ENCODE data around the gene CMTM2. TPM values are rescaled to one million over a fixed set of nuclear protein-coding genes. Genes with fewer than 3 reads are reported as not detected.

CMTM2 gene
- total RNA-seq, 5 donors from 2014 or later (not counting 1 experiment from before 2014, with no cell fraction given), result 0.26 to 0.62 TPM; not detected in 3

GRCh38 chr16:66599726-66600125 is 20.5 kb downstream of the CMTM2 start:
- H3K9me3 Mint-ChIP-seq, result peaks cover 0 to 4% (median 0%) of the 10 kb centered on the region in 3 donors
- H3K4me1 Mint-ChIP-seq, result peaks cover 37 to 53% (median 45%) of the 10 kb centered on the region in 3 donors
- peak in 4 of 35 experiments; percentile 16 to 39 (median 31) for DNase-seq

GRCh38 chr16:66600477-66600876 is 21.2 kb downstream of the CMTM2 start:
- DNase-seq, result no peak
- CTCF ChIA-PET, result interaction anchor here in 1 of 2 donors (0.6 kb wide), 1 partner anchor 8 kb away, joined by 4 read pairs; no protein-coding TSS in a partner anchor
- Mint-ChIP-seq H3K4me3 (no peak overlapping the region), H3K27ac (peak overlapping the region; percentile 61 to 69), H3K27me3 (no peaks in the 10 kb centered on the region), H3K4me1 (peaks cover 37 to 53% (median 45%) of the 10 kb centered on the region in 3 donors), H3K9me3 (peaks cover 0 to 4% (median 0%) of the 10 kb centered on the region in 3 donors), H3K36me3 (no peaks in the 10 kb centered on the region)
- no peaks in the 10 kb centered on the region for H3K9me3 ChIP-seq
- WGBS (ENCODE audit: insufficient coverage), result 93% methylated on average over 1 of the region's 1 CpG
- peaks cover 0 to 23% of the 10 kb centered on the region in 2 experiments for H3K4me1 ChIP-seq (ENCODE audit: control insufficient read depth in 1 of 2, extremely low read depth in 1 of 2, insufficient read depth in 2 of 2, low read length in 2 of 2)
- H3K27me3 ChIP-seq (replicated peaks in 1 of 2; ENCODE audit: control insufficient read depth in 2 of 2, extremely low read depth in 1 of 2, insufficient read depth in 2 of 2, low read length in 1 of 2), result no peaks in the 10 kb centered on the region
- POLR2A ChIA-PET, result interaction anchor here (0.5 to 0.6 kb wide), 2 partner anchors 69 to 1683 kb away, joined by 3 to 9 read pairs; no protein-coding TSS in a partner anchor
- ATAC-seq (replicated peaks in 1 of 4), result no peak
- no peaks in the 10 kb centered on the region for H3K36me3 ChIP-seq (ENCODE audit: control insufficient read depth in 2 of 2, extremely low read depth in 1 of 2, insufficient read depth in 1 of 2, low read length in 1 of 2)
- no peak overlapping the region for H3K4me3 ChIP-seq (ENCODE audit: control insufficient read depth in 1 of 2, extremely low read depth in 1 of 2, low read length in 1 of 2)
- H3K27ac ChIP-seq (ENCODE audit: low read length), result no peak overlapping the region

More at GRCh38 chr16:66599726-66600125, 20.5 kb downstream of the CMTM2 start:
- 83% methylated on average over 2 of the region's 4 CpGs for WGBS (ENCODE audit: insufficient coverage)
- Histone ChIP-seq H3K27me3 (replicated peaks in 1 of 2; ENCODE audit: control insufficient read depth in 2 of 2, extremely low read depth in 1 of 2, insufficient read depth in 2 of 2, low read length in 1 of 2) (no peaks in the 10 kb centered on the region), H3K9me3 (no peaks in the 10 kb centered on the region), H3K4me3 (ENCODE audit: control insufficient read depth in 1 of 2, extremely low read depth in 1 of 2, low read length in 1 of 2) (no peak overlapping the region), H3K27ac (ENCODE audit: low read length) (no peak overlapping the region), H3K4me1 (ENCODE audit: control insufficient read depth in 1 of 2, extremely low read depth in 1 of 2, insufficient read depth in 2 of 2, low read length in 2 of 2) (peaks cover 0 to 21% of the 10 kb centered on the region in 2 experiments), H3K36me3 (ENCODE audit: control insufficient read depth in 2 of 2, extremely low read depth in 1 of 2, insufficient read depth in 1 of 2, low read length in 1 of 2) (no peaks in the 10 kb centered on the region)
- no peak for ATAC-seq (replicated peaks in 1 of 4)
- Mint-ChIP-seq H3K27ac (peak overlapping the region; percentile 61 to 83), H3K36me3 (no peaks in the 10 kb centered on the region), H3K4me3 (peak overlapping the region in 1 of 3 donors; percentile 25), H3K27me3 (no peaks in the 10 kb centered on the region)
- POLR2A ChIA-PET, result interaction anchor here in 1 of 2 donors (0.6 kb wide), 1 partner anchor 70 kb away, joined by 9 read pairs; no protein-coding TSS in a partner anchor
- CTCF ChIA-PET, result interaction anchor here (0.6 to 1.6 kb wide), 3 partner anchors 9 to 36 kb away, joined by 3 to 6 read pairs (median 5); no protein-coding TSS in a partner anchor

DNA sequence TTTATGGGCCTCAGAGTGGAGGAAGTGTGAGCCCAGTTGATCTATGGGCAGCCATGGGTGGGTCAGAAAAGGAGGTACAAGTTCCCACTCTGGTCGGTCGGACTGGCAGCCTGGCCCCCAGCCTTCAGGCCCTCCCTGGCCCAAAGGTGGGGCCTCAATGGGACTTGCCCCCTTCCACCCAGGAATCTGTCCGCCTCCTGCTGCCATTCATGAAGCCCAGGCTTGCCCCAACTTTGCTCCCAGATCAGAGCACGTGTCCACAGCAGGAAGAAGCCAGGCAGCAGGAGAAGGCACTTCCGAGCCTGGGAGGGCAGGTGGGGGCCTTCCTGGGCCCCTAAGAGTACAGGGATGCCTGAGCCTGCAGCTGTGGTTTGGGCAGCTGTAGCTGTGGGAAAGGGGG is 22.2 kb downstream of the CMTM2 start:
- peaks cover 44 to 63% (median 52%) of the 10 kb centered on the region in 3 donors for H3K4me1 Mint-ChIP-seq
- ATAC-seq (replicated peaks in 1 of 4) (no peak), DNase-seq (no peak)
- no peak overlapping the region for H3K27ac Mint-ChIP-seq
- Histone ChIP-seq H3K27me3 (replicated peaks in 1 of 2; ENCODE audit: control insufficient read depth in 2 of 2, extremely low read depth in 1 of 2, insufficient read depth in 2 of 2, low read length in 1 of 2) (no peaks in the 10 kb centered on the region), H3K4me1 (ENCODE audit: control insufficient read depth in 1 of 2, extremely low read depth in 1 of 2, insufficient read depth in 2 of 2, low read length in 2 of 2) (peaks cover 5 to 33% of the 10 kb centered on the region in 2 experiments), H3K36me3 (ENCODE audit: control insufficient read depth in 2 of 2, extremely low read depth in 1 of 2, insufficient read depth in 1 of 2, low read length in 1 of 2) (no peaks in the 10 kb centered on the region), H3K27ac (ENCODE audit: low read length) (no peak overlapping the region), H3K9me3 (no peaks in the 10 kb centered on the region), H3K4me3 (ENCODE audit: control insufficient read depth in 1 of 2, extremely low read depth in 1 of 2, low read length in 1 of 2) (no peak overlapping the region)
- CTCF ChIA-PET, result interaction anchor here in 1 of 2 donors (0.7 kb wide), 1 partner anchor 39 kb away, joined by 7 read pairs; no protein-coding TSS in a partner anchor
- H3K9me3 Mint-ChIP-seq, result peaks cover 0 to 4% (median 0%) of the 10 kb centered on the region in 3 donors
- no peak overlapping the region for H3K4me3 Mint-ChIP-seq
- WGBS (ENCODE audit: insufficient coverage), result 89% methylated on average over 5 of the region's 5 CpGs
- H3K27me3 Mint-ChIP-seq, result no peaks in the 10 kb centered on the region
- POLR2A ChIA-PET, result no interaction called here
- H3K36me3 Mint-ChIP-seq, result no peaks in the 10 kb centered on the region

DNA sequence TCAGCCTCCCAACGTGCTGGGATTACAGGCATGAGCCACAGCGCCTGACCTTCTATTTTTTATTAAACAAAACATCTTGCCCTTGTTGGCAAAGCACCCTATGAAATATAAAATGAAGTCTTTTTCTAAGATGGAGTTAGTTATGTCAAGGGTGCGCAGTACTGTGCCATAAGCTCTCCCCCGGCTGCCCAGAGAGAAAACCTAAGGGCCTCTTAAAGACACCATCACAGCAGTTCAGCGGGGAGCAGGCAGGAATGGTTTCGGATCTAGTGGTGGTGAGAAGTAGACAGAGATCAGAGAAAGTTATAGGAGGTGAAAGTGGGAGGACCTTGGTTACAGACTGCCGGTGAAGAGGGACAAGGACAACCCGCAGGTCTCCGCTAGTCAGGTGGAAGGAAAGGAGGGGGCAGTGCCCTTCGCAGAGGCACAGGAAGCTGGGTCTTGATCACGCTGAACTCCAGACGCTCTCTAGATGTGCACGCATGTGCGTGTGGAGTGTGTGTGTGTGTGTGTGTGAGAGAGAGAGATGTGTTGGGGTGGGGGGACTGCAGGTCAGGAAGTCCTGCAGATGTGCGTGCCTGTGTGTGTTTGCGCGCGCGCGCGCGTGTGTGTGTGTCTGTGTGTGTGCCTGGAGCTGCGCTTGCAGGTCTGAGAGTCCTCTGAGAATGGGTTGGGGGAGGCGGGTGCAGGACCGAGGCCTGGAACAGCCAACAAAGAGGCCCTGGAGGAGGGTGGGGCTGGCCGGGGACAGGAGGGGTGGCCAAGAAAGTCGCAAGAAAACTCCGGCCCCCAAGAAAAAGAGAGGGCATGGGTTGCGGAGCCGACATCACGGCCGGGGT is 24.5 kb downstream of the CMTM2 start:
- Histone ChIP-seq H3K27ac (ENCODE audit: low read length) (peak overlapping the region; percentile 58), H3K9me3 (no peaks in the 10 kb centered on the region), H3K4me1 (ENCODE audit: control insufficient read depth in 1 of 2, extremely low read depth in 1 of 2, insufficient read depth in 2 of 2, low read length in 2 of 2) (peaks cover 9 to 51% of the 10 kb centered on the region in 2 experiments), H3K36me3 (ENCODE audit: control insufficient read depth in 2 of 2, extremely low read depth in 1 of 2, insufficient read depth in 1 of 2, low read length in 1 of 2) (peaks cover 0 to 2% of the 10 kb centered on the region in 2 donors), H3K27me3 (replicated peaks in 1 of 2; ENCODE audit: control insufficient read depth in 2 of 2, extremely low read depth in 1 of 2, insufficient read depth in 2 of 2, low read length in 1 of 2) (no peaks in the 10 kb centered on the region), H3K4me3 (ENCODE audit: control insufficient read depth in 1 of 2, extremely low read depth in 1 of 2, low read length in 1 of 2) (peak overlapping the region; percentile 72 to 87)
- Mint-ChIP-seq H3K27me3 (no peaks in the 10 kb centered on the region), H3K4me1 (peaks cover 47 to 67% (median 52%) of the 10 kb centered on the region in 3 donors), H3K9me3 (peaks cover 0 to 4% (median 0%) of the 10 kb centered on the region in 3 donors), H3K36me3 (peaks cover 3% of the 10 kb centered on the region), H3K4me3 (peak overlapping the region; percentile 86 to 96 (median 90)), H3K27ac (peak overlapping the region; percentile 90 to 94)
- ChIA-PET POLR2A (no interaction called here), CTCF (interaction anchor here (0.5 to 2.5 kb wide), 6 partner anchors 14 to 227 kb away, joined by 3 to 17 read pairs (median 4); partner anchors contain the start of gene NAE1 (in 1 of the 2))
- WGBS (ENCODE audit: insufficient coverage), result under 1% methylated on average over 25 of the region's 32 CpGs
- peak; percentile 62 to 88 (median 76) for DNase-seq
- ATAC-seq (replicated peaks in 1 of 4), result peak; percentile 70 to 74 (median 72)

DNA sequence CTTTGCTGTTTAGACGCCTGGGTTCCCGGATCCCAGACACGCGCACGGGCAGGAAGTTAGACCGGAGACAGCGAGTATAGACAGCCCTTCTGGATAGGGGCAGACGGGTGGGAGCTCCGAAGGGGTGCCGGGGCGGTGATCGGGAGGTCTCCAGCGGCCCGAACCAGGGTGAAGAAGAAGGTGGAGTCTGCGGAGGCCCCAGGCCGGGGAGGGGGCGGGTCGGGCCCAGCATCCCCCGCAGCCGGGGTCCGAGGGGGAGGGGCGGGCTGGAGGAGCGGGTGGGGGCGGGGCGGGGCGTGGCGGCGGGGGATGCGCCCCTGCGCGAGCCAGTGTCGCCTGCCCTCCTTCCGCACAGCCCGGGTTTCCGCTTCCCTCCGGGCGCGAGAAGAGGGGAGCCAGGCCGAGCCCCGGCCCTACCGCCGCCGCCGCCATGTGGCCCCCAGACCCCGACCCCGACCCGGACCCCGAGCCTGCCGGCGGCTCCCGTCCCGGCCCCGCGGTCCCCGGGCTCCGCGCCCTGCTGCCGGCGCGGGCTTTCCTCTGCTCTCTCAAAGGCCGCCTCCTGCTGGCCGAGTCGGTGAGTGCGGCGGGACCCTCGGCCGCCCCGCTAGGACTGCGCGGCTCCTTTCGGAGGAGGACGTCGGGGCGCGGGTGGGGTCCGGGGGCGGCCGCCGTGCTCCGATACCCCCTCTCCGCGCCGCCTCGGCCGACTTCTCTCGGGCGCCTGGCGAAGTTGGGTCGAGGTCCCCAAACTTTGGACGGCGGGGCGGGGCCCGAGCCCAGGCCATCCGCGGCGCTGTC is 25.3 kb downstream of the CMTM2 start, which contains the start of gene CMTM3:
Gene CMTM3 (plus strand): TSS at position 329 of the 801 bp plus-strand sequence. CDS start 102 bp downstream, at position 431.
- Histone ChIP-seq H3K27me3 (replicated peaks in 1 of 2; ENCODE audit: control insufficient read depth in 2 of 2, extremely low read depth in 1 of 2, insufficient read depth in 2 of 2, low read length in 1 of 2) (no peaks in the 10 kb centered on the region), H3K27ac (ENCODE audit: low read length) (peak within 1 kb of the TSS; percentile 74), H3K4me1 (ENCODE audit: control insufficient read depth in 1 of 2, extremely low read depth in 1 of 2, insufficient read depth in 2 of 2, low read length in 2 of 2) (peaks cover 9 to 54% of the 10 kb centered on the region in 2 experiments), H3K36me3 (ENCODE audit: control insufficient read depth in 2 of 2, extremely low read depth in 1 of 2, insufficient read depth in 1 of 2, low read length in 1 of 2) (peaks cover 1 to 10% of the 10 kb centered on the region in 2 donors), H3K4me3 (ENCODE audit: control insufficient read depth in 1 of 2, extremely low read depth in 1 of 2, low read length in 1 of 2) (peak within 1 kb of the TSS; percentile 72 to 87), H3K9me3 (no peaks in the 10 kb centered on the region)
- under 1% methylated on average over 75 of the region's 96 CpGs for WGBS (ENCODE audit: insufficient coverage)
- H3K4me3 Mint-ChIP-seq, result peak within 1 kb of the TSS; percentile 86 to 96 (median 90)
- ChIA-PET CTCF (interaction anchor here (0.5 to 2.5 kb wide), 7 partner anchors 15 to 285 kb away, joined by 3 to 17 read pairs (median 3); partner anchors contain the start of gene NAE1 (in 1 of the 2)), POLR2A (no interaction called here)
- H3K9me3 Mint-ChIP-seq, result peaks cover 0 to 4% (median 0%) of the 10 kb centered on the region in 3 donors
- H3K27ac Mint-ChIP-seq, result peak within 1 kb of the TSS; percentile 93 to 94
- no peaks in the 10 kb centered on the region for H3K27me3 Mint-ChIP-seq
- H3K4me1 Mint-ChIP-seq, result peaks cover 44 to 62% (median 50%) of the 10 kb centered on the region in 3 donors
- peak; percentile 34 to 82 (median 63) for DNase-seq
- ATAC-seq (replicated peaks in 1 of 4), result peak; percentile 56 to 61 (median 58)
- H3K36me3 Mint-ChIP-seq, result peaks cover 3% of the 10 kb centered on the region
